Naive thymus-derived CD4-positive, alpha-beta T cell (primary cell): ENCODE measurements around the gene ECSIT. TPM values are rescaled to one million over a fixed set of nuclear protein-coding genes. Genes with fewer than 3 reads are reported as not detected.
A peak's percentile ranks its signal among the peaks of the same experiment; 100 is the strongest.

Experiments used
- ATAC-seq: fragments of 150-1000 bp; cut with Tn5 transposase; 2 replicates; pipeline ENCODE4 v1.10.0; 2021; ENCODE audit warnings: mild to moderate bottlenecking, moderate library complexity
- CTCF ChIA-PET: fragments of 350-600 bp; sonication (Branson Sonifier 250); formaldehyde crosslinking; loops from one replicate; lab custom pipeline; 2021; ENCODE audit warnings: antibody characterized with exemption; lab: Charles Lee
- POLR2A ChIA-PET: fragments of 350-600 bp; sonication (Branson Sonifier 250); formaldehyde crosslinking; loops from one replicate; lab custom pipeline; 2021; ENCODE audit warnings: antibody characterized with exemption, inconsistent platforms; lab: Charles Lee
- DNase-seq, 9 donors: peaks; one replicate each; pipeline versions ENCODE4 v3.0.0 to v3.0.0-alpha.2; 2020 to 2022; ENCODE audit warnings: mixed read lengths in 1 of 9
- H3K27ac ChIP-seq: one replicate; pipeline ENCODE4 v1.7.0; 2013; ENCODE audit warnings: mild to moderate bottlenecking, low read depth, low read length, moderate library complexity
- H3K27me3 ChIP-seq, 2 donors: one replicate each; pipeline ENCODE4 v1.7.0; 2013; ENCODE audit warnings: low read length in 2 of 2, mild to moderate bottlenecking in 2 of 2, moderate library complexity in 2 of 2; ENCODE audit not compliant: control insufficient read depth in 2 of 2, insufficient read depth in 2 of 2
- H3K36me3 ChIP-seq, 3 experiments: 1 replicate in 2 of 3; 2 replicates in 1 of 3; pipeline ENCODE4 v1.7.0; 2013; ENCODE audit warnings: low read length in 3 of 3, mild to moderate bottlenecking in 3 of 3, moderate library complexity in 1 of 3; ENCODE audit not compliant: insufficient read depth in 3 of 3, control insufficient read depth in 2 of 3
- H3K4me1 ChIP-seq, 2 donors: one replicate each; pipeline ENCODE4 v1.7.0; 2013; ENCODE audit warnings: low read length in 2 of 2, mild to moderate bottlenecking in 2 of 2, moderate library complexity in 1 of 2; ENCODE audit not compliant: control insufficient read depth in 2 of 2, insufficient read depth in 2 of 2
- H3K4me3 ChIP-seq: 2 replicates; pipeline ENCODE4 v1.7.0; 2013; ENCODE audit warnings: mild to moderate bottlenecking, low read length
- H3K9me3 ChIP-seq, 3 experiments: 1 replicate in 2 of 3; 2 replicates in 1 of 3; pipeline ENCODE4 v1.7.0; 2013; ENCODE audit warnings: low read length in 3 of 3; ENCODE audit not compliant: control insufficient read depth in 2 of 3
- H3K27ac Mint-ChIP-seq, 9 donors: one replicate each; pipeline ENCODE4 v1.8.0; 2020 to 2022; ENCODE audit warnings: mixed read lengths in 9 of 9, mild to moderate bottlenecking in 8 of 9, moderate library complexity in 5 of 9, inconsistent platforms in 2 of 9
- H3K27me3 Mint-ChIP-seq, 5 donors: one replicate each; pipeline ENCODE4 v1.8.0; 2021 to 2022; ENCODE audit warnings: mixed read lengths in 5 of 5, mild to moderate bottlenecking in 1 of 5
- H3K36me3 Mint-ChIP-seq, 5 donors: one replicate each; pipeline ENCODE4 v1.8.0; 2020 to 2022; ENCODE audit warnings: mixed read lengths in 5 of 5, mild to moderate bottlenecking in 3 of 5, inconsistent platforms in 1 of 5
- H3K4me1 Mint-ChIP-seq, 7 donors: one replicate each; pipeline ENCODE4 v1.8.0; 2020 to 2022; ENCODE audit warnings: mixed read lengths in 7 of 7, mild to moderate bottlenecking in 3 of 7, inconsistent platforms in 1 of 7
- H3K4me3 Mint-ChIP-seq, 10 donors: one replicate each; pipeline ENCODE4 v1.8.0; 2020 to 2022; ENCODE audit warnings: mild to moderate bottlenecking in 10 of 10, mixed read lengths in 10 of 10, moderate library complexity in 6 of 10, inconsistent platforms in 2 of 10
- H3K9me3 Mint-ChIP-seq, 11 donors: one replicate each; pipeline ENCODE4 v1.8.0; 2020 to 2022; ENCODE audit warnings: mixed read lengths in 11 of 11, mild to moderate bottlenecking in 4 of 11, inconsistent platforms in 1 of 11, moderate library complexity in 1 of 11
- intact Hi-C, 2 donors: fragments of 100-400 bp; cut with micrococcal nuclease; formaldehyde crosslinking; loops; one replicate each; pipeline ENCODE4 v1.15.1; 2023
- polyA plus RNA-seq, 2 donors: library from polyadenylated mRNA; unstranded; fragments of 300-500 nt; fragmentation: Illumina TruSeq; gene quantifications; one replicate each; pipeline ENCODE4 v1.2.3, GENCODE V29; 2021
- total RNA-seq, 6 experiments: library from RNA in 5 of 6; stranded (reverse) in 5 of 6; gene quantifications; 1 replicate in 5 of 6; 2 replicates in 1 of 6; pipeline ENCODE4 v1.2.3 and lab custom pipeline; 2021 to 2026

Gene ECSIT
- total and polyA plus RNA-seq, 7 experiments from 2014 or later: 25.8 to 50.3 (median 36.0) TPM

- Mint-ChIP-seq H3K36me3 (peaks cover 0 to 13% (median 11%) of the 10 kb centered on the region in 5 donors), H3K4me3 (peak overlapping the region; percentile 53 to 83 (median 70)), H3K9me3 (no peaks in the 10 kb centered on the region), H3K27me3 (peaks cover 25 to 40% (median 34%) of the 10 kb centered on the region in 5 donors), H3K4me1 (peaks cover 12 to 24% (median 21%) of the 10 kb centered on the region in 7 donors), H3K27ac (peak overlapping the region in 3 of 9 donors; percentile 19 to 78 (median 32))
- peak overlapping the region; percentile 19 for H3K4me3 ChIP-seq
- peaks cover 0 to 4% (median 0%) of the 10 kb centered on the region in 3 experiments for H3K36me3 ChIP-seq
- H3K27ac ChIP-seq: no peak overlapping the region
- ATAC-seq (peak; percentile 74), DNase-seq (peak; percentile 33 to 81 (median 53))
- H3K9me3 ChIP-seq: no peaks in the 10 kb centered on the region
- peaks cover 15 to 20% of the 10 kb centered on the region in 2 donors for H3K4me1 ChIP-seq
- POLR2A ChIA-PET: interaction anchor here (0.6 to 1.4 kb wide), 6 partner anchors 47 to 106 kb away, joined by 3 to 7 read pairs (median 4); partner anchors contain the start of gene ECSIT
- intact Hi-C loops: loop anchor here (1.0 to 5.0 kb wide), 8 partner anchors 24 to 344 kb away; partner anchors contain the start of genes ODAD3 (in 2 of the 2), PRKCSH (in 2 of the 2), ZNF653 (in 2 of the 2) and SPC24 (in 1 of the 2)
- CTCF ChIA-PET: interaction anchor here (0.6 to 1.9 kb wide), 14 partner anchors 12 to 1409 kb away, joined by 3 to 9 read pairs (median 3); partner anchors contain the start of genes PRKCSH and SWSAP1
- peaks cover 8 to 17% of the 10 kb centered on the region in 2 donors for H3K27me3 ChIP-seq
Observed at GRCh38 chr19:11481534-11482383, 47.2 kb downstream of the ECSIT start.

- POLR2A ChIA-PET: interaction anchor here (1.2 kb wide), 1 partner anchor 48 kb away, joined by 3 read pairs; the partner anchor contains the start of gene ECSIT
- CTCF ChIA-PET: interaction anchor here (0.6 kb wide), 1 partner anchor 435 kb away, joined by 3 read pairs; no protein-coding TSS in a partner anchor
- Histone ChIP-seq H3K4me3 (peak within 1 kb of the TSS; percentile 19), H3K9me3 (no peaks in the 10 kb centered on the region), H3K27me3 (peaks cover 8 to 17% of the 10 kb centered on the region in 2 donors), H3K4me1 (peaks cover 15 to 20% of the 10 kb centered on the region in 2 donors), H3K36me3 (peaks cover 0 to 4% (median 0%) of the 10 kb centered on the region in 3 experiments), H3K27ac (no peak within 1 kb of the TSS)
- peaks cover 25 to 45% (median 34%) of the 10 kb centered on the region in 5 donors for H3K27me3 Mint-ChIP-seq
- DNase-seq (no peak), ATAC-seq (no peak)
- H3K4me1 Mint-ChIP-seq: peaks cover 12 to 24% (median 21%) of the 10 kb centered on the region in 7 donors
- peak within 1 kb of the TSS; percentile 53 to 83 (median 70) for H3K4me3 Mint-ChIP-seq
- intact Hi-C loops: loop anchor here in 1 of 2 donors (5.0 kb wide), 2 partner anchors 189 to 324 kb away; partner anchors contain the start of gene SPC24
- H3K27ac Mint-ChIP-seq: peak within 1 kb of the TSS in 3 of 9 donors; percentile 19 to 78 (median 32)
- peaks cover 0 to 13% (median 11%) of the 10 kb centered on the region in 5 donors for H3K36me3 Mint-ChIP-seq
- H3K9me3 Mint-ChIP-seq: no peaks in the 10 kb centered on the region
Observed at GRCh38 chr19:11480715-11481533, 48.0 kb downstream of the ECSIT start, which contains the start of gene ELAVL3. Gene ELAVL3, minus strand, starts transcription at chr19:11481046. Its CDS starts 438 bp downstream, at chr19:11480608.

- no peak for DNase-seq
- ChIA-PET CTCF (no interaction called here), POLR2A (no interaction called here)
- H3K27ac Mint-ChIP-seq: no peak overlapping the region
- peaks cover 24 to 45% (median 31%) of the 10 kb centered on the region in 5 donors for H3K27me3 Mint-ChIP-seq
- Histone ChIP-seq H3K27me3 (peaks cover 8 to 17% of the 10 kb centered on the region in 2 donors), H3K36me3 (peaks cover 0 to 4% (median 0%) of the 10 kb centered on the region in 3 experiments), H3K27ac (no peak overlapping the region), H3K4me3 (no peak overlapping the region), H3K9me3 (no peaks in the 10 kb centered on the region), H3K4me1 (peaks cover 15 to 20% of the 10 kb centered on the region in 2 donors)
- peaks cover 12 to 22% (median 21%) of the 10 kb centered on the region in 7 donors for H3K4me1 Mint-ChIP-seq
- H3K4me3 Mint-ChIP-seq: no peak overlapping the region
- intact Hi-C loops: loop anchor here in 1 of 2 donors (5.0 kb wide), 2 partner anchors 188 to 323 kb away; partner anchors contain the start of gene SPC24
- H3K36me3 Mint-ChIP-seq: peaks cover 0 to 9% (median 5%) of the 10 kb centered on the region in 5 donors
- H3K9me3 Mint-ChIP-seq: no peaks in the 10 kb centered on the region
- no peak for ATAC-seq
Observed at GRCh38 chr19:11479898-11480714, 48.8 kb downstream of the ECSIT start.

- Histone ChIP-seq H3K27ac (no peak overlapping the region), H3K27me3 (peaks cover 8 to 17% of the 10 kb centered on the region in 2 donors), H3K36me3 (peaks cover 0 to 4% (median 0%) of the 10 kb centered on the region in 3 experiments), H3K9me3 (no peaks in the 10 kb centered on the region), H3K4me1 (peaks cover 15 to 20% of the 10 kb centered on the region in 2 donors), H3K4me3 (no peak overlapping the region)
- no peaks in the 10 kb centered on the region for H3K9me3 Mint-ChIP-seq
- H3K36me3 Mint-ChIP-seq: peaks cover 0 to 7% (median 4%) of the 10 kb centered on the region in 5 donors
- ATAC-seq (no peak), DNase-seq (peak in 2 of 9 donors; percentile 9 to 64)
- H3K27ac Mint-ChIP-seq: peak overlapping the region in 1 of 9 donors; percentile 19
- intact Hi-C loops: no loop called here
- peak overlapping the region in 7 of 10 donors; percentile 32 to 76 (median 47) for H3K4me3 Mint-ChIP-seq
- peaks cover 12 to 22% (median 21%) of the 10 kb centered on the region in 7 donors for H3K4me1 Mint-ChIP-seq
- H3K27me3 Mint-ChIP-seq: peaks cover 24 to 45% (median 29%) of the 10 kb centered on the region in 5 donors
- POLR2A ChIA-PET: no interaction called here
- CTCF ChIA-PET: no interaction called here
Observed at GRCh38 chr19:11479090-11479897, 49.6 kb downstream of the ECSIT start.
